Caco-2 (cell line): ENCODE data around the gene ALG14. TPM values are rescaled to one million over a fixed set of nuclear protein-coding genes. Genes with fewer than 3 reads are reported as not detected.

Experiments used
- BruUV-seq: library from RNA; stranded (reverse); fragments of 400-500 nt; replicated peaks from 2 replicates; lab custom pipeline; 2021; lab: Mats Ljungman, UMichigan
- CTCF ChIA-PET: fragments of 300-600 bp; sonication (Branson Sonifier 250); formaldehyde crosslinking; loops from one replicate; lab custom pipeline; 2022; ENCODE audit warnings: antibody characterized with exemption; lab: Charles Lee
- POLR2A ChIA-PET: fragments of 300-600 bp; sonication (Branson Sonifier 250); formaldehyde crosslinking; loops from one replicate; lab custom pipeline; 2022; ENCODE audit warnings: antibody characterized with exemption; lab: Charles Lee
- DNase-seq, 2 experiments: peaks; one replicate each; pipeline versions ENCODE4 v3.0.0 to v3.0.0-alpha.2; 2020 to 2022
- H3K27me3 ChIP-seq: replicated peaks from 2 replicates; pipeline ENCODE4 v1.6.0; 2011; ENCODE audit warnings: low read length; ENCODE audit not compliant: control insufficient read depth, insufficient read depth
- H3K36me3 ChIP-seq: 2 replicates; pipeline ENCODE4 v1.5.1; 2011; ENCODE audit warnings: low read length; ENCODE audit not compliant: control insufficient read depth, insufficient read depth
- H3K4me1 ChIP-seq: fragments of 250-450 bp; sonication (Bioruptor Pico); 2 replicates; pipeline ENCODE4 v1.5.1; 2020; ENCODE audit warnings: mild to moderate bottlenecking
- H3K4me3 ChIP-seq: 2 replicates; pipeline ENCODE4 v1.5.1; 2011; ENCODE audit warnings: low read depth, mild to moderate bottlenecking, control low read depth, low read length
- H3K9me3 ChIP-seq: fragments of 250-450 bp; sonication (Bioruptor Pico); 2 replicates; pipeline ENCODE4 v1.5.1; 2020; ENCODE audit warnings: mild to moderate bottlenecking, moderate library complexity
- H3K27ac Mint-ChIP-seq: one replicate; pipeline ENCODE4 v1.8.0; 2022; ENCODE audit warnings: mixed read lengths; ENCODE audit not compliant: unreplicated experiment
- H3K27me3 Mint-ChIP-seq: one replicate; pipeline ENCODE4 v1.8.0; 2022; ENCODE audit warnings: mixed read lengths; ENCODE audit not compliant: insufficient read depth, unreplicated experiment
- H3K36me3 Mint-ChIP-seq: one replicate; pipeline ENCODE4 v1.8.0; 2022; ENCODE audit warnings: mild to moderate bottlenecking, mixed read lengths; ENCODE audit not compliant: insufficient read depth, unreplicated experiment
- H3K4me1 Mint-ChIP-seq: one replicate; pipeline ENCODE4 v1.8.0; 2022; ENCODE audit warnings: low read depth, mixed read lengths; ENCODE audit not compliant: unreplicated experiment
- H3K4me3 Mint-ChIP-seq: one replicate; pipeline ENCODE4 v1.8.0; 2022; ENCODE audit warnings: mild to moderate bottlenecking, moderate library complexity, mixed read lengths; ENCODE audit not compliant: unreplicated experiment
- H3K9me3 Mint-ChIP-seq: one replicate; pipeline ENCODE4 v1.8.0; 2022; ENCODE audit warnings: mixed read lengths; ENCODE audit not compliant: unreplicated experiment
- intact Hi-C: fragments of 100-400 bp; cut with micrococcal nuclease; formaldehyde crosslinking; loops from one replicate; pipeline ENCODE4 v1.10.0; 2022; ENCODE audit not compliant: unreplicated experiment
- total RNA-seq: library from RNA; stranded (reverse); gene quantifications from 2 replicates; pipeline ENCODE4 v1.2.3, GENCODE V29; 2022
- TF ChIP-seq, protein P1 (sequence below), 2 experiments: fragments of 200-600 bp in 1 of 2; IDR thresholded peaks; 1 replicate in 1 of 2; 2 replicates in 1 of 2; pipeline versions ENCODE4 v1.5.1 to v1.8.0; 2011 to 2022; ENCODE audit warnings: antibody characterized with exemption in 1 of 2, control low read depth in 1 of 2, inconsistent platforms in 1 of 2, low read depth in 1 of 2, low read length in 1 of 2, mild to moderate bottlenecking in 1 of 2, moderate library complexity in 1 of 2; ENCODE audit not compliant: insufficient read depth in 1 of 2, severe bottlenecking in 1 of 2, unreplicated experiment in 1 of 2

ALG14 gene
- total RNA-seq, 1 experiment from 2014 or later, result 4.5 TPM

DNA sequence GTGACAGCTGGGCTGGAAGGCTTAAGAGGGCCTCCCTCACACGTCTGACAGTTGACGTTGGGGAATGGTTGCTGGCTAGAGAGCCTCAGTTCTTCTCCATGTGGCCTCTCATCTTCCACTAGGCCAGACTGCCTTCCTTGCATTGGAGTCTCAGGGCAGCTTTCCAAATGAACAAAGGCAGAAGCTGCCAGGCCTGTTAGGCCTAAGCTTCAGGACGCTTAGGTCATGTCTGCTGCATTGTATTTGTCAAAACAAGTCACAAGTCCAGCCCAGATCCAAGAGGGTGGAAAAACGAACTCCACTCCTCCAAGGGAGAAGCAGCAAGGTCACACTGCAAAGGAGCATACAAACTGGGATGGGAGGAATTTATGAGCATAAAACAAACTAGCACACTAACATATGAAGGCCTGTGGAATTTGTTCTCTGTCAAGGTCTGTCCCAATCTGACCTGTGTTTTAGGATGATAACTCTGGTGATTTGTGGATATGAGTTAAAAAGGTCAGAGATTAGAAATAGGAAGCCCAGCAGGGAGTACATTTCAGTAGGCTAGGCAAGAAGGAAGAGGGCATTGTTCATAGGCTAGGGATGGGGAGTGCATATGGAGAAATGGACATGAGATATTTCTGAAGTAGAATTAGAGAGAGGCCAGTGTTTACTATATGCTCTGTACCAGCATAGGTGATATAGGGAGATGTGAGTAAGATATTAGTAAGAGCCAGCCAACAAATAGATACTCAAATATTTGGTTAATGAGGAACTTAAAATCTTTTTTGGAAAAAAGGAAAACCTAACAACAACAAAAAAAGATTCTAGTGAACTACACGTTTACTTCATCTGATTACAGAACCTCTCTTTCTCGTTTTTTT lies 116.8 kb downstream of the ALG14 start:
- Mint-ChIP-seq H3K4me1 (peaks cover 27% of the 10 kb centered on the region), H3K36me3 (peaks cover 5% of the 10 kb centered on the region), H3K9me3 (no peaks in the 10 kb centered on the region), H3K27ac (peak overlapping the region; percentile 88), H3K4me3 (peak overlapping the region; percentile 4), H3K27me3 (no peaks in the 10 kb centered on the region)
- Histone ChIP-seq H3K36me3 (no peaks in the 10 kb centered on the region; the same call in 1 of the 2 replicates), H3K9me3 (no peaks in the 10 kb centered on the region), H3K4me1 (peaks cover 35% of the 10 kb centered on the region), H3K27me3 (no peaks in the 10 kb centered on the region), H3K4me3 (no peak overlapping the region)
- TF ChIP-seq, protein P1, sequence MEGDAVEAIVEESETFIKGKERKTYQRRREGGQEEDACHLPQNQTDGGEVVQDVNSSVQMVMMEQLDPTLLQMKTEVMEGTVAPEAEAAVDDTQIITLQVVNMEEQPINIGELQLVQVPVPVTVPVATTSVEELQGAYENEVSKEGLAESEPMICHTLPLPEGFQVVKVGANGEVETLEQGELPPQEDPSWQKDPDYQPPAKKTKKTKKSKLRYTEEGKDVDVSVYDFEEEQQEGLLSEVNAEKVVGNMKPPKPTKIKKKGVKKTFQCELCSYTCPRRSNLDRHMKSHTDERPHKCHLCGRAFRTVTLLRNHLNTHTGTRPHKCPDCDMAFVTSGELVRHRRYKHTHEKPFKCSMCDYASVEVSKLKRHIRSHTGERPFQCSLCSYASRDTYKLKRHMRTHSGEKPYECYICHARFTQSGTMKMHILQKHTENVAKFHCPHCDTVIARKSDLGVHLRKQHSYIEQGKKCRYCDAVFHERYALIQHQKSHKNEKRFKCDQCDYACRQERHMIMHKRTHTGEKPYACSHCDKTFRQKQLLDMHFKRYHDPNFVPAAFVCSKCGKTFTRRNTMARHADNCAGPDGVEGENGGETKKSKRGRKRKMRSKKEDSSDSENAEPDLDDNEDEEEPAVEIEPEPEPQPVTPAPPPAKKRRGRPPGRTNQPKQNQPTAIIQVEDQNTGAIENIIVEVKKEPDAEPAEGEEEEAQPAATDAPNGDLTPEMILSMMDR (IDR thresholded peaks at IDR 0.05; ENCODE audit: insufficient read depth in 1 of 2, low read depth in 1 of 2, low read length in 1 of 2, severe bottlenecking in 1 of 2, unreplicated experiment in 1 of 2), result no peak
- peak; percentile 60 to 78 for DNase-seq
- CTCF ChIA-PET, result interaction anchor here (0.5 kb wide), 1 partner anchor 278 kb away, joined by 3 read pairs; no protein-coding TSS in a partner anchor
- POLR2A ChIA-PET, result no interaction called here
- no TSS peak for BruUV-seq
- intact Hi-C loops, result loop anchor here (2.0 kb wide), 2 partner anchors 29 to 63 kb away; partner anchors contain the start of gene CNN3

DNA sequence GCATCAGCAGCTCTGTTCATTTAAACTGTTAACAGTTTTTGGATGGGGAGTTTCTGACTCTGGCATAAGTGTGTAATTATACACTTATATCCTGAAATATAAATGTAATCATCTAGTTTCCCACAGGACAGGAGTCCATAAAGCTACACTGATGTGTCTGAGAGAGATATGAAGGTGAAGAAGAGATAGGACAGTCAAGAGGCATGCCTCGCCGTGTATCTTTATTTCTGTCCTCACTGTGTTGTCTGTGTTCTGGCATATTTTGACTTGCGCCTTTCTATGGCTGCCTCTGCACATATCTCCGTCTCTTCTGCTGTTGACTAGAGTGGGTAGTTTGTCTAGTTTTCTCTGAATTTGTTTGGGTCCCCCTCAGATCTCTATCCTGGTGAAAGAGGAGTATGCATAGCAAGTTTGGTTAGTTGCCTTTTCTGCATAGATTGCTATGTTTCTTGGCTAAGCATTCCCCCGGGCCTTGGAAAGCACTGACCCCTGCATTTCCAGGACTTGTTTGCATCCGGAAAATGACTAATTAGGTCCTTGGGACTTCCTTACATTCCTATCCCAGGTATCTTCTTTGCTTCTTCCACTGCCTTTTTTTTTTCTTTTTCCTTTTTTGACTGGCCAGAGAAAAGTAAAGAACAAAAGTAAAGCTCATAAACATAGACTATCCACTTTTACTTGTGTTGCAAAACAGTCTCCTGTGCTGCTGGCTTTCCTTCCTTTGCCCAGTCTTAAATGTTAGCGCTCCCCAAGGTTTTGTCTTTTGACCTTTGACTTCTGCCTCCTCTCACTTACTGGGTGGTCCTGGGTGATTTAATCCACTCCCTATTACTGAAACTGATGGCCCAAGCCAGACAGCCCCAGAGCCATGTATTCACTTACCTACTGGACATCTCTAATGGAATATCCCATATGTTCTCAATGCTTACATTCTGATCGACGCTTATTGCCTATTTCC lies 118.2 kb downstream of the ALG14 start:
- CTCF ChIA-PET, result interaction anchor here (0.6 kb wide), 1 partner anchor 87 kb away, joined by 4 read pairs; no protein-coding TSS in a partner anchor
- H3K4me1 Mint-ChIP-seq, result peaks cover 38% of the 10 kb centered on the region

More for the DNA sequence above, 118.2 kb downstream of the ALG14 start:
- POLR2A ChIA-PET, result no interaction called here
- Histone ChIP-seq H3K36me3 (no peaks in the 10 kb centered on the region; the same call in 1 of the 2 replicates), H3K9me3 (no peaks in the 10 kb centered on the region), H3K4me3 (no peak overlapping the region), H3K27me3 (no peaks in the 10 kb centered on the region), H3K4me1 (peaks cover 35% of the 10 kb centered on the region)
- Mint-ChIP-seq H3K27me3 (no peaks in the 10 kb centered on the region), H3K9me3 (no peaks in the 10 kb centered on the region), H3K4me3 (no peak overlapping the region), H3K27ac (no peak overlapping the region), H3K36me3 (peaks cover 5% of the 10 kb centered on the region)
- no peak for DNase-seq
- intact Hi-C loops, result no loop called here
- BruUV-seq, result no TSS peak
- TF ChIP-seq, protein P1 (IDR thresholded peaks at IDR 0.05; ENCODE audit: insufficient read depth in 1 of 2, low read depth in 1 of 2, low read length in 1 of 2, severe bottlenecking in 1 of 2, unreplicated experiment in 1 of 2), result no peak
